Motor neuron (in vitro differentiated cells): ENCODE data around the gene TFEB. TPM values are rescaled to one million over a fixed set of nuclear protein-coding genes. Genes with fewer than 3 reads are reported as not detected.

Source experiments
- ATAC-seq, 8 experiments: fragments of 200-7000 bp; cut with Tn5 transposase; replicated peaks in 6 of 8; 2 replicates each; pipeline ENCODE4 v1.8.0; 2021; ENCODE audit warnings: mild to moderate bottlenecking in 8 of 8, moderate library complexity in 8 of 8
- H3K27ac ChIP-seq, 2 donors: fragments of 250-450 bp; sonication (Bioruptor Pico); 2 replicates each; pipeline ENCODE4 v1.9.0; 2021; ENCODE audit warnings: antibody characterized with exemption in 2 of 2, mild to moderate bottlenecking in 2 of 2, moderate library complexity in 1 of 2
- H3K4me1 ChIP-seq, 2 donors: fragments of 250-450 bp; sonication (Bioruptor Pico); replicated peaks in 1 of 2; 2 replicates each; pipeline ENCODE4 v1.6.1; 2021; ENCODE audit warnings: antibody characterized with exemption in 2 of 2, mild to moderate bottlenecking in 2 of 2, moderate library complexity in 1 of 2
- H3K4me3 ChIP-seq, 5 donors: fragments of 250-450 bp; sonication (Bioruptor Pico); 2 replicates each; pipeline ENCODE4 v1.9.0; 2021; ENCODE audit warnings: antibody characterized with exemption in 5 of 5, mild to moderate bottlenecking in 5 of 5, moderate library complexity in 4 of 5
- WGBS, 10 experiments: fragments of 450-650 bp; shearing (Covaris generic); methylation state at CpG; one replicate each; pipeline ENCODE4 v1.0.0; 2022; 5-methylcytosine and 5-hydroxymethylcytosine counted together
- in situ Hi-C, 9 experiments: fragments of 400-800 bp; cut with MboI; loops; one replicate each; pipeline ENCODE4 v1.15.0; 2021; ENCODE audit warnings: low sequenced_read_pairs in 9 of 9, low pct_unique_long_range_greater_than_20kb in 2 of 9; ENCODE audit not compliant: unreplicated experiment in 9 of 9
- total RNA-seq, 8 experiments: library from RNA; unstranded; fragments of 300-600 nt; gene quantifications; 2 replicates each; pipeline versions ENCODE4 v1.2.3 to v1.2.4, GENCODE V29; 2022

Gene TFEB
- total RNA-seq, 8 experiments from 2014 or later = 1.4 to 8.5 (median 5.3) TPM

DNA sequence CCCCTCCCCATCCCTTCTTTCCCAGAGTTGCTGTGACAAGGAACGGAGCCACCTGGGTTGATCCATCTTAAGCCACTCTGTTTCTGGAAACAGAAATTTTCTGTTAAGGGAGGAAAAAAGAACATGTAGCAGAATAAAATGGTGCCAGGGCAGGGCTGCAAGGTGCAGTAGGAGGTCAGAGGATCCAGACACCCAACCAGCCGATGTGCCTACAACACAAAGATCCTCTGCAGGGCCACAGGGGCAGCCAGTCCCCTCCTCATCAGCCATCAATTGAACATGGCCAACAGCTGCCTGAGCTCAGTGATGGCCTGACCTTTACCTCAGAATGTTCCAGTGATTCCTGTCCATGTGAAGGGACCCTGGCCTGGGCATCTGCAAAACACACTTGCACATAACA lies 85.3 kb downstream of the TFEB start:
- Histone ChIP-seq H3K4me3 (no peak overlapping the region), H3K27ac (no peak overlapping the region), H3K4me1 (peaks cover 9 to 17% of the 10 kb centered on the region in 2 donors)
- in situ Hi-C loops = loop anchor here in 1 of 9 experiments (25.0 kb wide), 1 partner anchor 288 kb away; no protein-coding TSS in a partner anchor
- ATAC-seq = no peak
- 83 to 100% methylated on average over 1 of the region's 2 CpGs; no CpG with 5 or more reads in 8 of the 10 experiments for WGBS, 10 experiments

- Histone ChIP-seq H3K4me3 (no peak overlapping the region), H3K4me1 (peaks cover 14 to 17% of the 10 kb centered on the region in 2 donors), H3K27ac (no peak overlapping the region)
- no peak for ATAC-seq
- in situ Hi-C loops = no loop called here
- 7 to 84% (median 83%) methylated on average over 1 to 5 of the region's 10 CpGs; no CpG with 5 or more reads in 7 of the 10 experiments for WGBS, 10 experiments
These were observed 85.8 kb downstream of the TFEB start for GRCh38 chr6:41649596-41649995.

- in situ Hi-C loops = no loop called here
- peaks cover 18 to 19% of the 10 kb centered on the region in 2 donors for H3K4me1 ChIP-seq
- ATAC-seq = no peak
- no peak overlapping the region for H3K27ac ChIP-seq
- WGBS, 10 experiments = 90 to 100% methylated on average over 2 to 3 of the region's 5 CpGs; no CpG with 5 or more reads in 8 of the 10 experiments
- H3K4me3 ChIP-seq = no peak overlapping the region
These were observed 86.5 kb downstream of the TFEB start for GRCh38 chr6:41648921-41649320.

- H3K4me3 ChIP-seq = no peak overlapping the region
- in situ Hi-C loops = no loop called here
- WGBS, 10 experiments = 33 to 100% (median 74%) methylated on average over 1 to 7 of the region's 7 CpGs; no CpG with 5 or more reads in 2 of the 10 experiments
These were observed 87.3 kb downstream of the TFEB start for GRCh38 chr6:41648070-41648585.

DNA sequence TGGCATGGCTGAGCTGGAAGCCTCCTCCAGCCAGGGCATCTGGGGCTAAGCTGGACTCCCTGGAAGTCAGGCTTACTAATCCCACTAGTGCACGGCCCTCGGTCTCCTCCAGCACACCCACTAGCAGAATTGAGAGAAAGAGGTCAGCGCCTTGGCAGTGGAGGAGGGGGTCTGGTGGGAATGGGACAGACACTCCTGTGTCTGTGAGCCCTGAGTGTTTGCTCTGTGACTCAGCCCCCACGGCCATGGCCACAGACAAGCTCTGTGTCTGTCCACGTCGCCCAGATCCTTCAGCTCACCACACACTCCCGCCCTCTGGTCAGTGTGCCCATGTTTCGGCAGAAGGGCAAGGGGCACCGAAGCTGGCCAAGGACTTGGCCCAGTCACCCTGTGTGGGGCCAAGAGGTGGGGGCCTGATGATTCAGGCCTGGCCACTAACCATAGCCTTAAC lies 88.3 kb downstream of the TFEB start:
- in situ Hi-C loops = no loop called here
- no peak for ATAC-seq
- H3K27ac ChIP-seq = no peak overlapping the region
- WGBS, 10 experiments = 67 to 100% (median 80%) methylated on average over 1 to 4 of the region's 9 CpGs; no CpG with 5 or more reads in 7 of the 10 experiments
- H3K4me1 ChIP-seq = peaks cover 23% of the 10 kb centered on the region in 2 donors
- H3K4me3 ChIP-seq = no peak overlapping the region

More at GRCh38 chr6:41648070-41648585, 87.3 kb downstream of the TFEB start:
- Histone ChIP-seq H3K4me1 (peaks cover 23% of the 10 kb centered on the region in 2 donors), H3K27ac (no peak overlapping the region)
- ATAC-seq = no peak

GRCh38 chr6:41646026-41646795 lies 89.2 kb downstream of the TFEB start:
- Histone ChIP-seq H3K4me1 (peaks cover 23% of the 10 kb centered on the region in 2 donors), H3K27ac (no peak overlapping the region), H3K4me3 (no peak overlapping the region)
- in situ Hi-C loops = no loop called here
- no peak for ATAC-seq
- 19 to 95% (median 73%) methylated on average over 1 to 9 of the region's 14 CpGs; no CpG with 5 or more reads in 2 of the 10 experiments for WGBS, 10 experiments

DNA sequence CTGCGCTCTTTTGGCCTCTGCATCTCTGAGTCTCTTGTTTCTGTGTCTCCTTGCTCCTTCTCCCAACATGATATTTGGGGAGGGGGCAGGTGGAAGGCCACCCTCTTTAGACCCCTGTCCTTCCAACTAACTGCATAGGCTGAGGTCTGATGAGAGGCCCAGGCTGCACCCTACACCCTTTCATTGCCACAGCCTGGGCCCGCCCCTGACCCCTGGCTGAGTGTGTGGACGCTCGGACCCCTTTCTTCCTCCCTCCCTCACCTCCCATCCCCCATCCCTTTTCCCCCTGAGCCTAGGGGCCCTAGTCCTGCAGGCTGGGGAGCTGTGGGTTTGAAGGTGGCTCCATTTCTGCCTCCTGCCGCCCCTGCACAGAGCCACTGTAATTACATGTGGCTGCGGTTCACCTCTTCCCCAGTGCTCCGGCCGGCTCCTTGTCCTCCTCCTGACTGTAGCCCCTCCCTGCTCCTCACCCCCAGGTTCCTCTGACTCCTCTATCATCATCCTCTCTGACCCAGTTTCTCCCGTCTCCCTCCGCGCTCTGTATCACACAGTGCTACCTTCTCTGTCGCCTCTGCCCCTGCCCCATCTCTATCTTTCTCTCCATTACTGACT lies 90.3 kb downstream of the TFEB start:
- 11 to 100% (median 48%) methylated on average over 1 to 7 of the region's 12 CpGs; no CpG with 5 or more reads in 3 of the 10 experiments for WGBS, 10 experiments
- H3K4me3 ChIP-seq = no peak overlapping the region
- ATAC-seq = peak in 5 of 8 experiments; percentile 55 to 83 (median 72)
- H3K27ac ChIP-seq = peak overlapping the region; percentile 6 to 30
- in situ Hi-C loops = no loop called here
- peaks cover 24 to 27% of the 10 kb centered on the region in 2 donors for H3K4me1 ChIP-seq

DNA sequence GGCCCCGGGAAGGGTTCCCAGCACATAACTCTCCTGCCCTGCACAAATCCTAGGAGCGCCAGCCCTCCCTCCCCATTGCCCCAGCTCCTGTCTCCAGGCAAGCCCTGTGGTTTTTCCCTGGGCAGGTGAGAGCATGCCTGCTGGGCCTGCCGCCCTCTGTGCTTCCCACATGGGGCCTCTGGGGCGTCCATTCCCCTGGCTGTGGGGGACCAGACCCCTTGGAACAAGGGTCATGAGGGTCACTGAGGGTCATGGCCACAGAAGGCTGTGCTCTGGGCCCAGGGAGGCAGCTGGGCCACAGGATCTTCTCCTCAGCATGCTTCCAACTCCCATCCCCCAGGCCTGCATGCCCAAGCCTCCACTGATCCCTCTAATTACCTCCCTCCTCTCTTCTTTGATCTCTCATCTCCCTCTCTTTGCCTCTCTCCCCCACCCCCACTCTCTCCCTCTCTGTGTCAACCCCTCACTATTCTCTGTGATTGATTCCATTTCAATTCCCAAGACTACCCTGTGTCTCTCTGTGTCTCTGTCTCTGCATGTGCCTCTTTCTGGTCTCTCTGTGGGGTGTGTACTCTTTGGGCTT lies 91.0 kb downstream of the TFEB start:
- peak in 5 of 8 experiments; percentile 45 to 70 (median 54) for ATAC-seq
- Histone ChIP-seq H3K27ac (peak overlapping the region in 1 of 2 donors; percentile 31), H3K4me3 (no peak overlapping the region), H3K4me1 (peaks cover 32 to 35% of the 10 kb centered on the region in 2 donors)
- in situ Hi-C loops = no loop called here
- 0% methylated on average over 1 of the region's 4 CpGs; no CpG with 5 or more reads in 7 of the 10 experiments for WGBS, 10 experiments

DNA sequence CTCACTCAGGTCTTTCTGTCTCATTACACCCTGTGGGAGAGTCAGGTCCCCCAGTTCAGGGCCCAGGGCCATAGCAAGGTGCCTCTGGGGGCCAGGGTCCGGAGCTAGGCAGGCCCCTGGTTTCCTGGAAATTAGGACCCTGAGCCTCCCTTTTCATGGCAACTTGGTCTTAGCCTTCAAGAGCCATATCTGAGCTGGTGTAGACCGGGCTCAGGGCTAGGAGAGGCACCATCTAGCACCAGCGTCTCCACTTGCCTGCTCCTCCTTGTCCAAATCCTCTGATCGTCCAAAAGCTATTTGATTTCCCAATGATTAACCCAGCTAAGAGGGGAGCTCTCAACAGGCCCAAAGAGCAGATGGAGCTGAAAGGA lies 91.5 kb downstream of the TFEB start:
- ATAC-seq = no peak
- Histone ChIP-seq H3K27ac (peak overlapping the region in 1 of 2 donors; percentile 31), H3K4me3 (no peak overlapping the region), H3K4me1 (peaks cover 35 to 37% of the 10 kb centered on the region in 2 donors)
- 29 to 38% (median 33%) methylated on average over 1 to 3 of the region's 4 CpGs; no CpG with 5 or more reads in 7 of the 10 experiments for WGBS, 10 experiments
- in situ Hi-C loops = no loop called here

- no peak for ATAC-seq
- H3K27ac ChIP-seq = no peak overlapping the region
- in situ Hi-C loops = no loop called here
- H3K4me3 ChIP-seq = no peak overlapping the region
- 29 to 100% (median 49%) methylated on average over 1 to 2 of the region's 10 CpGs; no CpG with 5 or more reads in 4 of the 10 experiments for WGBS, 10 experiments
- peaks cover 35 to 37% of the 10 kb centered on the region in 2 donors for H3K4me1 ChIP-seq
These were observed 92.2 kb downstream of the TFEB start for GRCh38 chr6:41642960-41643898.

DNA sequence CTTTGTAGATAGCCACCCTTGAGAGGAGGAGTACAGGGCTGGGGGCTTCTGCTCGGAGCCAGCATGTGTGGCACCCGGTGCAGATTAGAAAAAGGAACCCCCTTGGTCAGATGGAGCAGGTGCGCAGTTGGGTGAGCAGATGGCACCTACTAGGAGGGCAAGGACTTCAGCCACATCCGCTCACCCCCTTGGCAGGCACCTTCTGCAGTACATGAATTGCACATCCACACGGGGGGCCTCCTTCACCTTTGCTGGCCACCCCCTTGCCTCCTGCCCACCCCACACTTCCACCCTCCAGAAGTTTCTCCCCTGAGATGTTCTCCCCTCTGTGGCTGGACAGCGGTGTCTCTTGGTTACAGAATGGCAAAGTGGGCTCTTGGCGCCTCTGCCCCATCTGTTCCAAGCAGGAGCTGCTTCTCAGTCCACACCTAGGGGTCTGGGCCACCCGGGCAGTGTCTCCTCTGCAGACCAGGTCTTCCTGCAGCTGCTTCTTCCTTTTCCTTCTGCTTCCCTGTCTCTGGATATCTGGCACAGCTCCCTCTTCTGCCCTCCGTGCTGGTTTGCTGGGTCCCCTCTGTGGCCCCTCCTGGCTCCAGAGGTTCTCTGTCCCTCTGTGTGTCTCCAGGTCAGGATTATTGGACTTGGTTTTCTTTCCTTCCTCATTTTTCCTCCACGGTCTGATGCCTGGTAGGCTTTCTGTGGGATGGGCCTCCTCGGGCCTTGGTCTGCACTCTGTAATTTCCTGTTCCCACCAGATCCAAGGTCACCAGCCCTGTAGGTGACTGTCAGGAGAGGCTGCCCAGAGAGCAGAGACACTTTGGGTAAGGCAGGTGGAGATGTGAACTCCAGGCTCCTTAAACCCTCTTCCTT lies 93.1 kb downstream of the TFEB start:
- Histone ChIP-seq H3K4me1 (peaks cover 37 to 40% of the 10 kb centered on the region in 2 donors), H3K27ac (no peak overlapping the region), H3K4me3 (no peak overlapping the region)
- WGBS, 10 experiments = 10 to 100% (median 75%) methylated on average over 1 to 5 of the region's 11 CpGs; no CpG with 5 or more reads in 4 of the 10 experiments
- no peak for ATAC-seq
- in situ Hi-C loops = no loop called here
